Skeletal muscle tissue (tissue), 4 donors: ENCODE measurements around the gene AIF1L. TPM values are rescaled to one million over a fixed set of nuclear protein-coding genes. Genes with fewer than 3 reads are reported as not detected.

Experiments
- H3K27ac ChIP-seq: one replicate; pipeline ENCODE4 v1.7.0; 2013; ENCODE audit warnings: mild to moderate bottlenecking, low read depth, low read length, inconsistent platforms
- H3K27me3 ChIP-seq, 3 donors: one replicate each; pipeline ENCODE4 v1.7.0; 2013; ENCODE audit warnings: low read length in 3 of 3; ENCODE audit not compliant: control insufficient read depth in 3 of 3, insufficient read depth in 3 of 3
- H3K36me3 ChIP-seq, 3 donors: one replicate each; pipeline ENCODE4 v1.7.0; 2013; ENCODE audit warnings: low read length in 3 of 3; ENCODE audit not compliant: control insufficient read depth in 3 of 3, insufficient read depth in 3 of 3
- H3K4me1 ChIP-seq, 3 donors: one replicate each; pipeline ENCODE4 v1.7.0; 2013; ENCODE audit warnings: low read length in 3 of 3, mild to moderate bottlenecking in 3 of 3; ENCODE audit not compliant: control insufficient read depth in 3 of 3, insufficient read depth in 3 of 3
- H3K4me3 ChIP-seq, 3 donors: one replicate each; pipeline ENCODE4 v1.7.0; 2013; ENCODE audit warnings: low read length in 3 of 3
- H3K9ac ChIP-seq, 3 donors: one replicate each; pipeline ENCODE4 v1.7.0; 2013; ENCODE audit warnings: low read length in 3 of 3, mild to moderate bottlenecking in 3 of 3, moderate library complexity in 2 of 3, low read depth in 1 of 3
- H3K9me3 ChIP-seq, 3 donors: one replicate each; pipeline ENCODE4 v1.7.0; 2013; ENCODE audit warnings: low read length in 3 of 3; ENCODE audit not compliant: control insufficient read depth in 3 of 3
- total RNA-seq: library from RNA; depleted of rRNA; stranded (reverse); fragments of >200 nt; gene quantifications from one replicate; pipeline ENCODE4 v1.2.3, GENCODE V29; 2014
- donor health status: Osteomylitis.

AIF1L gene
- total RNA-seq, 1 donor from 2014 or later, result 12.0 TPM

GRCh38 chr9:131117762-131118145, 21.4 kb downstream of the AIF1L start:
- Histone ChIP-seq H3K36me3 (peaks cover 0 to 15% (median 2%) of the 10 kb centered on the region in 3 donors), H3K27ac (no peak overlapping the region), H3K27me3 (no peaks in the 10 kb centered on the region), H3K4me3 (no peak overlapping the region), H3K9ac (no peak overlapping the region), H3K4me1 (peaks cover 0 to 3% (median 0%) of the 10 kb centered on the region in 3 donors), H3K9me3 (no peaks in the 10 kb centered on the region)

- no peak overlapping the region for H3K9ac ChIP-seq
- peaks cover under 1 to 4% (median 2%) of the 10 kb centered on the region in 3 donors for H3K4me1 ChIP-seq
- peaks cover 0 to 15% (median 2%) of the 10 kb centered on the region in 3 donors for H3K36me3 ChIP-seq
- H3K27ac ChIP-seq, result no peak overlapping the region
- H3K9me3 ChIP-seq, result no peaks in the 10 kb centered on the region
- no peaks in the 10 kb centered on the region for H3K27me3 ChIP-seq
- no peak overlapping the region for H3K4me3 ChIP-seq
Measured at GRCh38 chr9:131119600-131119999, 23.3 kb downstream of the AIF1L start.

- H3K27ac ChIP-seq, result no peak overlapping the region
- peaks cover 0 to 15% (median 4%) of the 10 kb centered on the region in 3 donors for H3K36me3 ChIP-seq
- H3K27me3 ChIP-seq, result no peaks in the 10 kb centered on the region
- H3K4me1 ChIP-seq, result peaks cover 7 to 11% (median 9%) of the 10 kb centered on the region in 3 donors
- no peaks in the 10 kb centered on the region for H3K9me3 ChIP-seq
- no peak overlapping the region for H3K9ac ChIP-seq
- no peak overlapping the region for H3K4me3 ChIP-seq
Measured at GRCh38 chr9:131120620-131121228, 24.4 kb downstream of the AIF1L start.

GRCh38 chr9:131121346-131121745, 25.0 kb downstream of the AIF1L start:
- Histone ChIP-seq H3K27me3 (no peaks in the 10 kb centered on the region), H3K27ac (no peak overlapping the region), H3K36me3 (peaks cover 0 to 15% (median 5%) of the 10 kb centered on the region in 3 donors), H3K9me3 (no peaks in the 10 kb centered on the region), H3K4me1 (peaks cover 13 to 17% (median 15%) of the 10 kb centered on the region in 3 donors), H3K9ac (no peak overlapping the region), H3K4me3 (no peak overlapping the region)

GRCh38 chr9:131122158-131122557, 25.8 kb downstream of the AIF1L start:
- Histone ChIP-seq H3K36me3 (peaks cover 0 to 15% (median 5%) of the 10 kb centered on the region in 3 donors), H3K4me3 (no peak overlapping the region), H3K27me3 (no peaks in the 10 kb centered on the region), H3K4me1 (peaks cover 18 to 25% (median 19%) of the 10 kb centered on the region in 3 donors), H3K9me3 (no peaks in the 10 kb centered on the region), H3K9ac (no peak overlapping the region), H3K27ac (no peak overlapping the region)

GRCh38 chr9:131125038-131125287, 28.6 kb downstream of the AIF1L start:
- H3K27me3 ChIP-seq, result no peaks in the 10 kb centered on the region
- H3K4me1 ChIP-seq, result peaks cover 15 to 27% (median 21%) of the 10 kb centered on the region in 3 donors
- H3K9me3 ChIP-seq, result no peaks in the 10 kb centered on the region
- H3K36me3 ChIP-seq, result peaks cover 21 to 37% (median 26%) of the 10 kb centered on the region in 3 donors
- peak overlapping the region; percentile 88 to 100 (median 98) for H3K9ac ChIP-seq
- H3K4me3 ChIP-seq, result peak overlapping the region; percentile 81 to 100 (median 99)
- peak overlapping the region; percentile 85 for H3K27ac ChIP-seq

GRCh38 chr9:131125288-131126058, 29.1 kb downstream of the AIF1L start, which contains the start of gene NUP214:
TSS of gene NUP214 (plus strand) at chr9:131125586. CDS start at chr9:131125705, 119 bp downstream.
- Histone ChIP-seq H3K4me1 (peaks cover 15 to 27% (median 21%) of the 10 kb centered on the region in 3 donors), H3K27me3 (no peaks in the 10 kb centered on the region), H3K27ac (peak within 1 kb of the TSS; percentile 85), H3K36me3 (peaks cover 25 to 35% (median 30%) of the 10 kb centered on the region in 3 donors), H3K9ac (peak within 1 kb of the TSS; percentile 98 to 100 (median 100)), H3K9me3 (no peaks in the 10 kb centered on the region), H3K4me3 (peak within 1 kb of the TSS; percentile 99 to 100 (median 100))

GRCh38 chr9:131126059-131126426, 29.7 kb downstream of the AIF1L start:
- H3K4me1 ChIP-seq, result peaks cover 15 to 27% (median 21%) of the 10 kb centered on the region in 3 donors
- peak overlapping the region; percentile 85 for H3K27ac ChIP-seq
- peaks cover 28 to 35% (median 34%) of the 10 kb centered on the region in 3 donors for H3K36me3 ChIP-seq
- H3K4me3 ChIP-seq, result peak overlapping the region; percentile 99 to 100 (median 100)
- peak overlapping the region; percentile 98 to 100 (median 100) for H3K9ac ChIP-seq
- H3K9me3 ChIP-seq, result no peaks in the 10 kb centered on the region
- H3K27me3 ChIP-seq, result no peaks in the 10 kb centered on the region

- peaks cover 42 to 64% (median 58%) of the 10 kb centered on the region in 3 donors for H3K36me3 ChIP-seq
- H3K27me3 ChIP-seq, result no peaks in the 10 kb centered on the region
- H3K27ac ChIP-seq, result no peak overlapping the region
- H3K4me1 ChIP-seq, result peaks cover 15 to 27% (median 21%) of the 10 kb centered on the region in 3 donors
- H3K9ac ChIP-seq, result no peak overlapping the region
- H3K9me3 ChIP-seq, result no peaks in the 10 kb centered on the region
- H3K4me3 ChIP-seq, result no peak overlapping the region
Measured at GRCh38 chr9:131129183-131129582, 32.9 kb downstream of the AIF1L start.

- Histone ChIP-seq H3K27me3 (no peaks in the 10 kb centered on the region), H3K36me3 (peaks cover 57 to 87% (median 83%) of the 10 kb centered on the region in 3 donors), H3K9me3 (no peaks in the 10 kb centered on the region), H3K4me1 (no peaks in the 10 kb centered on the region), H3K9ac (no peak overlapping the region), H3K4me3 (no peak overlapping the region), H3K27ac (no peak overlapping the region)
Measured at GRCh38 chr9:131138676-131139075, 42.3 kb downstream of the AIF1L start.
